GM19438 (cell line): ENCODE results near the gene OXT.
"Not testable (repeated sequence)": the region's sequence is repeated elsewhere in the genome, so short reads cannot be mapped to it uniquely, and the experiment has no call there.

Source experiments
- ATAC-seq: cut with Tn5 transposase; IDR thresholded peaks from one replicate; pipeline ENCODE4 v1.9.1; 2021; ENCODE audit warnings: low read depth; ENCODE audit not compliant: unreplicated experiment

The OXT gene

DNA sequence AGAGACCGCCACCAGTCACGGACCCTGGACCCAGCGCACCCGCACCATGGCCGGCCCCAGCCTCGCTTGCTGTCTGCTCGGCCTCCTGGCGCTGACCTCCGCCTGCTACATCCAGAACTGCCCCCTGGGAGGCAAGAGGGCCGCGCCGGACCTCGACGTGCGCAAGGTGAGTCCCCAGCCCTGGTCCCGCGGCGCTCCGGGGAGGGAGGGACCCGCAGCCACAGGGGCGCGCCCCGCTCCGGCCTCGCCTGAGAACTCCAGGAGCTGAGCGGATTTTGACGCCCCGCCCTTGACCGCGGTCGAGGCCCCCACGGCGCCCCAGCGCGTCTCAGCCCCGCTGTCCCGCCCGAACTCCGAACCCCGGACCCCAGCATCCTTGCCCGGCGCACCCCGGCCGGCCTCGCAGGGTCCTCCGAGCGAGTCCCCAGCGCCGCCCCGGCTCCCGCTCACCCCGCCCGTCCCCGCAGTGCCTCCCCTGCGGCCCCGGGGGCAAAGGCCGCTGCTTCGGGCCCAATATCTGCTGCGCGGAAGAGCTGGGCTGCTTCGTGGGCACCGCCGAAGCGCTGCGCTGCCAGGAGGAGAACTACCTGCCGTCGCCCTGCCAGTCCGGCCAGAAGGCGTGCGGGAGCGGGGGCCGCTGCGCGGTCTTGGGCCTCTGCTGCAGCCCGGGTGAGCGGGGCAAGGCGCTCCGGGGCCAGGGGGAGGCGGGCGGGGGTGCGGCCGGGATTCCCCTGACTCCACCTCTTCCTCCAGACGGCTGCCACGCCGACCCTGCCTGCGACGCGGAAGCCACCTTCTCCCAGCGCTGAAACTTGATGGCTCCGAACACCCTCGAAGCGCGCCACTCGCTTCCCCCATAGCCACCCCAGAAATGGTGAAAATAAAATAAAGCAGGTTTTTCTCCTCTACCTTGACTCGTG is at the start of gene OXT:
Gene OXT, plus strand, starts transcription at position 11 of the 920 bp plus-strand sequence. Its CDS starts 36 bp downstream, at position 47.
- ATAC-seq: no peak

DNA sequence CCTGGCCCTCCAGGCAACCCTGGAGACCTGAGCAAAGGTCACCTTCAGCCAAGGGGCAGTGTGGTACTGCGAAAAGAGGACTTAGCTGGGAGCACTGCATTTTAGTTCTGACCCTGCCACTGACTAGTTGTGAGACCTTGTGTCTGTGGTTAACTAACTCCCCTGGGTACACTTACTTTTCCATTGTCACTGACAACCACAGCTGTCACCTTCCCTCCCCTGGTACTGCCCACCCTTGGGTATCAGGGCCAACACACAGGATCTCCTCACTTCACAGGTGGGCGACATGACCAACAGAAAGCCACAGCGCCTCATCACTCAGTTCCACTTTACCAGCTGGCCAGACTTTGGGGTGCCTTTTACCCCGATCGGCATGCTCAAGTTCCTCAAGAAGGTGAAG is 49.6 kb upstream of the OXT start:
- no peak for ATAC-seq

DNA sequence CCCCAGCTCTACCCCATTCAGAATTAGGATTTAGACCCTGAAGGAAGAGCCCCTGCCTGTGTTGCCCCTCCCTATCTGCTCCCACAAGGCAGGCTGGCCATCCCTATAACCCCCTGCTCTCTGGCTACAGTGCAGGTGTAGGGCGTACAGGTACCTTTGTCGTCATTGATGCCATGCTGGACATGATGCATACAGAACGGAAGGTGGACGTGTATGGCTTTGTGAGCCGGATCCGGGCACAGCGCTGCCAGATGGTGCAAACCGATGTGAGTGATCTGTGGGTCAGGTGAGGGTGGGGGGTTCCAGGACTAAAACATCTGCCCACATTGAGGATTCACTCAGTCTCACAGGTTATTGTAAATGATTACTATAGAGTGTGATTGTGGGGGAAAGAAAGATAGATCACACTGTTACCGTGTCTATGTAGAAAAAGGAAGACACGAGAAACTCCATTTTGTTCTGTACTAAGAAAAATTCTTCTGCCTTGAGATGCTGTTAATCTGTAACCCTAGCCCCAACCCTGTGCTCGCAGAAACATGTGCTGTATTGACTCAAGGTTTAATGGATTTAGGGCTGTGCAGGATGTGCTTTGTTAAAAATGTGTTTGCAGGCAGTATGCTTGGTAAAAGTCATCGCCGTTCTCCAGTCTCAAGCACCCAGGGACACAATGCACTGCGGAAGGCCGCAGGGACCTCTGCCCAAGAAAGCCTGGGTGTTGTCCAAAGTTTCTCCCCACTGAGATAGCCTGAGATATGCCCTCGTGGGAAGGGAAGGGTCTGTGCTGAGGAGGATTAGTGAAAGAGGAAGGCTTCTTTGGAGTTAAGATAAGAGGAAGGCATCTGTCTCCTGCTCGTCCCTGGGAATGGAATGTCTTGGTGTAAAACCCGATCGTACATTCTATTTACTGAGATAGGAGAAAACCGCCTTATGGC is 48.6 kb upstream of the OXT start:
- not testable (repeated sequence) for ATAC-seq

- no peak for ATAC-seq
Observed at GRCh38 chr20:3027987-3028386, 43.4 kb upstream of the OXT start.

- ATAC-seq: no peak
Observed at GRCh38 chr20:3031524-3032147, 39.8 kb upstream of the OXT start.

GRCh38 chr20:3032624-3033023 is 38.8 kb upstream of the OXT start:
- no peak for ATAC-seq

DNA sequence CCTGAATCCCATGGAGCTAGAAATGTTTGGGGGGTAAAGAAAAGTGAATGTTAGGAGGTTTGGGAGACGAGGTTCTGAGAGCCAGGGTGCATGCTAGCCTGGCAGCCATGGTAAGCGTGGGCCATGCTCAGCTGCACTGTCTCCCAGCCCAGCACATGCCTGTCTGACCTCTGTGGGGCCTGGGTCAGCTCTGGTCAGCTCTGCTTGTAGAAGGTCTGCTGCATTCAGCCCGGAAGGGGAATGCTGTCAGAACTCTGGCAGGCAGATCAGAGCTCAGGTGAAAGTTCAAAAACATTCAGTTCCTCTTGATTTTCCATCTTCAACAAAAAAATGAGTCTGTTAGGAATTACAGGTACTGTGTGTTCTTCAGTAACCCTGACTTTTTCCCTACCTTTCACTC is 33.8 kb upstream of the OXT start:
- ATAC-seq: no peak

DNA sequence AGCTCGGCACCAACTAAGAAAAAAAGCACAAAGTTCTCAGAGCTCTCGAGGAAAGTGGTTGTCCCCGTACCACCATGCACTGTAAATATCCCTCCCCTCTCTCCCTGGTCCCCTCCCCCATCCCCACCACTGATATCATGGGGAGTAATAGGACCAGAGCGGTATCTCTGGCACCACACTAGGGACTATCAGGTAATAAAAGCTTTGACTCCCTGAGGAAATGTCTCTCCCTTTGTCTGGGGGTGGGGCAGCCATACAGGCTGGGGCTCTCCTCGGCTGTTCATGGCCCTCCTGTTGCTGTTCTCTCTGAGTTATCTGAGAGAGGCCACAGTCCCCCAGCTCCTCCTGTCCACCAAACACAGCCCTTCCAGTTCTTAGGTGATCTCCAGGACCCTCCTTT is 33.0 kb upstream of the OXT start:
- no peak for ATAC-seq

- ATAC-seq: no peak
Observed at GRCh38 chr20:3039426-3039825, 32.0 kb upstream of the OXT start.

DNA sequence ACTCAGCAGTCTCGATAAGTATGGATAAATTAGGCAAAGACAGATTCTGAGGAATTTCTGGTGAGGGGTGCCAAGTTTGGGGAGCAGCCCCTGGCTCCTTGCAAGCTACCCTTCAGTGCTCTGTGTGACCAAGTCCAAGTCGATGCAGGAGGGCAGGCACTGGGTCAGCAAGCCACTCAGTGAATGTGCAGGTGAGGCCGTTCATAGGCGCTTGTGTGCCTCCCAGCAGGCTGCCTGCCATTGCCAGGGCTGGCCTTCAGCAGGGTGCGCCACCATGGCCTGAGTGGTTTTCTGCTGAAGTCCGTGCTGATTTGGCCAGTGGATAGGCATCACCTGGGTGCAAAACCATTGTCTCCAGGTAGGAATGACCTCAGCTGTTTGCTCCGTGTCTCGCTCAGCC is 31.3 kb upstream of the OXT start:
- no peak for ATAC-seq

GRCh38 chr20:3041854-3042409 is 29.5 kb upstream of the OXT start:
- ATAC-seq: no peak

DNA sequence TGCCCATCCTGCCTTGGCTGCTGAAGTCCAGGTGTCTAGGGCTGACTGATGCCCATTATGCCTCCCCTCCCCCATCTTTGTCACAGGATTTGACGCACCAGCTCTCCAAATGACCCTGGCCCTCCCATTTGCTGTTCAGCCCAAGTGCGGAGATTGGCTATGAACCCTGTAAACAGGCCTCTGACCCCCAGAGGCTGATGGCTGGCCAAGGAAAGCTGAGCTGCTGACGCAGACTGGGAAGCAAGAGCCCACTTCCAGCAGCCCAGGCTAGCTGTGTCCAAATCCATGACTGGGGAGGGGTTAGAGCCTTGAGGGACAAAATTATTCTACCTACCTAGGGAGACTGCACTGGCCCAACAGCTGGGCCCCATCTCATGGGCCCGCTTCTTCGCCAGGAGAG is 28.8 kb upstream of the OXT start:
- no peak for ATAC-seq

GRCh38 chr20:3043322-3043721 is 28.1 kb upstream of the OXT start, which contains the start of gene GNRH2:
TSS of gene GNRH2 (plus strand) at chr20:3043622. CDS start at chr20:3044415, 793 bp downstream.
- no peak for ATAC-seq

DNA sequence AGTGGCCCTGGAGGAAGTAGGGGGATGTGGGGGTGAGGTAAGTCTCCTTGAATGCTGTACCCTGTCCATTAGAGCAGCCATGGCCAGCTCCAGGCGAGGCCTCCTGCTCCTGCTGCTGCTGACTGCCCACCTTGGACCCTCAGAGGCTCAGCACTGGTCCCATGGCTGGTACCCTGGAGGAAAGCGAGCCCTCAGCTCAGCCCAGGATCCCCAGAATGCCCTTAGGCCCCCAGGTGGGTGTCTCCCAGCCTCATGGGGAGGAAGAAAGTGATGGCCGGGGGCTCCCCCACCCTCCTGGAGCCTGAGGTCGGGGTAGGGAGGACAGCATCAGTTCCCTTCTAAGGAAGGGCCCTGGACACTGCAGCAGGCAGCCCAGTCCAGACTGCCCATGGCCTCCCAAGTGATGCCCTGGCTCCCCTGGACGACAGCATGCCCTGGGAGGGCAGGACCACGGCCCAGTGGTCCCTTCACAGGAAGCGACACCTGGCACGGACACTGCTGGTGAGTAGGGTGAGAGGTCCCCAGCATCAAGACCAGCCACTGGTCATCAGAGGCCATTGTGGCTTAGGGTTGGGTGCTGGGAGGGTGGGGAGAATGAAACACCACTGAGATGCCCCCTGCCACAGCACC is 27.0 kb upstream of the OXT start:
- ATAC-seq: no peak

- ATAC-seq: peak; percentile 52
Observed at GRCh38 chr20:3045042-3045815, 26.2 kb upstream of the OXT start.

- peak; percentile 82 for ATAC-seq
Observed at GRCh38 chr20:3045816-3046676, 25.4 kb upstream of the OXT start, which contains the start of gene MRPS26. TSS of gene MRPS26 (plus strand) at chr20:3046052. CDS start at chr20:3046069, 17 bp downstream.

- no peak for ATAC-seq
Observed at GRCh38 chr20:3046677-3047462, 24.6 kb upstream of the OXT start.
